Measurements from ENCODE around the gene MC2R.

The MC2R gene

DNA sequence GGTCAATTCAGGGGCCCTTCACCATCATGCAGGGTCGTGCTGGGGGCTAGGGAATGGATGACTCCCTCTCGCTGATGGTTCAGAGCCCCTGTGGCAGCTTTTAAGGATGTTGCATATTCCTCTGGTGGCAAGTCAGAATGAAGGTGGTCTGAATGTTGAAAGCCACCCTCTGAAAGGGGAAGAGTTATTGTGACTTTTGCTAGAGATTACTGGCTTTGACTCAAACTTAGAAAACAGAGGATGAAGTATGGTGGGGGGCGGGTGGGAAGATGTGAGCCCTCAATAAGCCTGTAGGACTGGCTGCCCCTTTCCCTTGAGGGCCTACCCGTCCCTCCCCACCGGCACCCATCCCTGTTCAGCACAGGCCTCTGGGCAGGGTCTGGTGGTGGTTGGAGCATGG, 23.2 kb downstream of the MC2R start:
- TF ChIP-seq POLR2A (IDR thresholded peaks at IDR 0.05; ENCODE audit: low read depth, low read length), result no peak
- no peak for TF ChIP-seq TAF1 (IDR thresholded peaks at IDR 0.05; ENCODE audit: borderline replicate concordance, low read depth, low read length)
- TF ChIP-seq POLR2AphosphoS5 (IDR thresholded peaks at IDR 0.05; ENCODE audit: low read depth, low read length), result no peak
- FAIRE-seq (no peak), DNase-seq (ENCODE audit: insufficient read length) (no peak)

DNA sequence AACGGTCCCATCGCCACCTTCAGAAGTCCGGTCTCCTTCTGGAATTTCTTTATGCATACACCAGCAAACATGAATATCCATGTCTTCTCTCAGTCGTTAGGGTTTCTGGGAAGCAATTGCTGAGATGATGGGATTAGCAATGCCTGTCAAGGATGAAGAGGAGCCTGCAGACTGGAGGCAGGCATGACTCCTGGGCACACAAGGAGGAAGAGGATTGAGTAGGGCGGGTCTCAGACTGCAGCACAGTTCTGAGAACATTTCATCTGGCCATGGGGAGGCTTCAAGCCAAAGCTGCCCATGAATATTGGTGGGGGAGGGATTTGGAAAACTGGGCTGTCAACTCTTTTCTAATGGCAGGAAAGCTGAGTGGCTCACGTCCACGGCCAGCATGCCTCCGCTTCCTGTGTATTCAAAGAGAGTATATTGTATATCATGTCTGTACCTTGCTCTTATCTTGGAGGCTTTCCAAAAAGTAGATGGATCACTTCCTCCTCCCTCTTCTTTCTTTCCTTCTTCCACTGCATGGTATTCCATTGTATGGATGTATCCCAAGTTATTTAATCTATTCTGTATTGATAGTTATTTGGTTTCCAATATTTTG, 24.5 kb downstream of the MC2R start:
- FAIRE-seq (no peak), DNase-seq (ENCODE audit: insufficient read length) (no peak)
- no peak for TF ChIP-seq POLR2AphosphoS5 (IDR thresholded peaks at IDR 0.05; ENCODE audit: low read depth, low read length)
- TF ChIP-seq POLR2A (IDR thresholded peaks at IDR 0.05; ENCODE audit: low read depth, low read length), result no peak
- TF ChIP-seq TAF1 (IDR thresholded peaks at IDR 0.05; ENCODE audit: borderline replicate concordance, low read depth, low read length), result no peak

DNA sequence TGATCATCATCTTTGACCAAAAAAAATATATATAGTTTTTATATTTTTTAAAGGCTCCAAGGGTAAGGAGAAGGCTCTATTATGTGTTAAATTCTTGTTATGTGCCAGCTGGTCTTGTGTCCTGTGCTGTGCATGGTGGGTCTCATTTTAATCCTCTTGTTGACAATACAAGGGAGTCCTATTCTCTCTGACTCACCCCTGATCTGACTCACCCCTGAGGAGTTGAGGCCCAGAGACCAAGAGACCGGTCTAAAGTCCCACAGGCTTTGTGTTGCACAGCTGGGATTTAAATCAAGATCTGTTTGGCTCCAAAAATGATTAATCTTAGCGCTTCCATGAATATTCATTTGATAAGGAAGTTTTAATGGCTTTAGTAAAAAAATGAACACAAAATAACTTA, 25.7 kb downstream of the MC2R start:
- FAIRE-seq (no peak), DNase-seq (ENCODE audit: insufficient read length) (no peak)
- TF ChIP-seq POLR2A (IDR thresholded peaks at IDR 0.05; ENCODE audit: low read depth, low read length), result no peak
- TF ChIP-seq POLR2AphosphoS5 (IDR thresholded peaks at IDR 0.05; ENCODE audit: low read depth, low read length), result no peak
- TF ChIP-seq TAF1 (IDR thresholded peaks at IDR 0.05; ENCODE audit: borderline replicate concordance, low read depth, low read length), result no peak

DNA sequence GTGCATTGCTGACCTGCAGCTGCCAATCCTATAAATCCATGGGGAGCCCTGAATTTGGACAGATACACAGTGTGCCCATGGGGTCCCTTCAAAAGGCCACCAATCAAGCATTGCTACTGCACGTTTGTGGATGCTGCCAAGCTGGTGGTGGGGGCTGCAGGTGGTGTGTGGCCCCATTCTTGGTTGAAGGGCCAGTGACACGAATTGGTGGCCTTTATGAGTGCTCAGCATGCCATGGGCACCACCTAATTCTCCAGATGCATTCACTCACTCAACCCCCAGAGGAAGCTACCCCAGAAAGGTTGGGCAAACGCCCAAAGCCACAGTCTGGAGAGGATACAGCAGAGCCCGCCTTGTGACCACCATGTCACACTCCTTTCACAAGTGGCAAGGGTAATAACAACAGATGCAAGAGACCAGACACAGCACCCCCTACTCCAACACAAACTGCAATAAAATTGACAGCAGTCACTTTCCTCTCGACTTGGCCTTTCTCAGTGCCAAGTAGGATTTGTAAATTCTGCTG, 27.1 kb downstream of the MC2R start:
- FAIRE-seq, result no peak
- TF ChIP-seq TAF1 (IDR thresholded peaks at IDR 0.05; ENCODE audit: borderline replicate concordance, low read depth, low read length) (no peak), POLR2A (IDR thresholded peaks at IDR 0.05; ENCODE audit: low read depth, low read length) (no peak), POLR2AphosphoS5 (IDR thresholded peaks at IDR 0.05; ENCODE audit: low read depth, low read length) (no peak)
- DNase-seq (ENCODE audit: insufficient read length), result no peak

DNA sequence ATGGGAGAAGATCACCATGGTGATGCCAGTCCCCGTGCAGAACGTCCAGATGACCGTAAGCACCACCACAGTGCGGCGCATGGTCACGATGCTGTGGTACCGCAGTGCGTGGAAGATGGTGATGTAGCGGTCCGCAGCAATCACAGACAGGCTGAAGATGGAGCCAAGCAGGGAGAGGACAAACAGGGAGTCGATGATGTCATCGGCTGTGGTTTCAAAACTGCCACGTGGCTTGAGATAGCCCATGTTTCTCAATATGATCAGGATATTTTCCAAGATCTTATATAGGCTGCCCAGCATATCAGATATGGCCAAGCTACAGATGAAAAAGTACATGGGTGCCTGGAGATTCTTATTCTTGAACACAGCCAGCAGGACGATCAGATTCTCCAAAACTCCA, 30.3 kb downstream of the MC2R start:
- DNase-seq (ENCODE audit: insufficient read length) (no peak), FAIRE-seq (no peak)
- TF ChIP-seq POLR2A (IDR thresholded peaks at IDR 0.05; ENCODE audit: low read depth, low read length) (no peak), POLR2AphosphoS5 (IDR thresholded peaks at IDR 0.05; ENCODE audit: low read depth, low read length) (no peak), TAF1 (IDR thresholded peaks at IDR 0.05; ENCODE audit: borderline replicate concordance, low read depth, low read length) (no peak)

DNA sequence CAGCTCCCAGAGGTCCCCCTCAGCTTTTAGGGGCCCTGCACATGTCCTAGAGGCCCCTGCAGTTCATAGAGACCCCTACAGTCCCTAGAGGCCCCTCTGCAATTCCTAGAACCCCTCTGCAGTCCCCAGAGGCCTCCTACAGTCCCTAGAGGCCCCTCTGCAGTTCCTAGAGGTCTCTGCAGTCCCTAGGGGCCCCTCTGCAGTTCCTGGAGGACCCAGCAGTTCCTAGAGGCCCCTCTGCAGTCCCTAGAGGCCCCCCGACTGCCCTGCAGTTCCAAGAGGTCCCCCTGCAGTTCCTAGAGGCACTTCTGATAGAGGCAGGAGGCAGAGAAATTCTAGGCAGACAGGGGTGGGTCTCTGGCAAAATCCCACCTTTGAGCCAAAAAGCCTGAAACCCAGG, 35.4 kb downstream of the MC2R start:
- no peak for TF ChIP-seq POLR2AphosphoS5 (IDR thresholded peaks at IDR 0.05; ENCODE audit: low read depth, low read length)
- no peak for TF ChIP-seq TAF1 (IDR thresholded peaks at IDR 0.05; ENCODE audit: borderline replicate concordance, low read depth, low read length)
- DNase-seq (ENCODE audit: insufficient read length), result no peak
- no peak for FAIRE-seq

DNA sequence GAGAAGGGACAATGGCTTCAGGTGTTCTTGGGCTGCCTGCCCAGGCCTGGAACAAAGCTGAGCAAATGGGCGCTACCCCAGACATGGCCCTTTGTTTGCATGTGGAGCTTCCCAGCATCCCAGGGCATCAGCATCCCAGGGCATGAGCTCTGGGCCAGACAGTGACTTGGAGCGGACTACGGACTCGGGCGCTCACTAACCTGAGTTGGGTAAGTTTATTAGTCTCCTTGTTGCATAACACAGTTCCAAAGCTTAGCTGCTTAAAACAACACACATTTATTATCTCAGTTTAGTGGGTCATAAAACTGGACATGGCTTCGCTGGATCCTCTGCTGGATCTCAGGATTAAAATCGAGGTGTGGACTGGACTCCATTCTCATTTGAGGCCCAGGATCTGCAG, 35.8 kb downstream of the MC2R start:
- no peak for TF ChIP-seq TAF1 (IDR thresholded peaks at IDR 0.05; ENCODE audit: borderline replicate concordance, low read depth, low read length)
- TF ChIP-seq POLR2AphosphoS5 (IDR thresholded peaks at IDR 0.05; ENCODE audit: low read depth, low read length), result no peak
- no peak for TF ChIP-seq POLR2A (IDR thresholded peaks at IDR 0.05; ENCODE audit: low read depth, low read length)
- no peak for DNase-seq (ENCODE audit: insufficient read length)
- FAIRE-seq, result no peak

DNA sequence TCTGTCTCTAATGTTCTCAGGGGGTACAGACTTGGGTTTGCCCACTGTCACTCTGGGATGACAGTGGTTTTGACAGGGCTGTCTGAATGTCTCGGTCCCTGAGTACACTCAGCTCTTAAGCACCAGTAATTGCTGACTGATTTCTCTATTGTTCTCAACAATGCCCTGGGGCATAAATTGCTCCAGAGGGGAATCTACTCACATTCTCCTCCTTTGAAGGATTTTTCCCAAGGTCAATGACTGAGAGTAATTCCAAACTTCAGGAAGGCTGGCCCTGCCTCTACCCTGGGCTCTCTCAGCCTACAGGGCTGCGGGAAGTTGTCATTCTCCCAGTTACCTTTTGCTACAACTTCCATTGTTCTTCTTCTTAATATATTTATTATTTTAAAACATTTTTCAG, 36.5 kb downstream of the MC2R start:
- no peak for DNase-seq (ENCODE audit: insufficient read length)
- FAIRE-seq, result no peak
- TF ChIP-seq POLR2AphosphoS5 (IDR thresholded peaks at IDR 0.05; ENCODE audit: low read depth, low read length) (no peak), TAF1 (IDR thresholded peaks at IDR 0.05; ENCODE audit: borderline replicate concordance, low read depth, low read length) (no peak)

DNA sequence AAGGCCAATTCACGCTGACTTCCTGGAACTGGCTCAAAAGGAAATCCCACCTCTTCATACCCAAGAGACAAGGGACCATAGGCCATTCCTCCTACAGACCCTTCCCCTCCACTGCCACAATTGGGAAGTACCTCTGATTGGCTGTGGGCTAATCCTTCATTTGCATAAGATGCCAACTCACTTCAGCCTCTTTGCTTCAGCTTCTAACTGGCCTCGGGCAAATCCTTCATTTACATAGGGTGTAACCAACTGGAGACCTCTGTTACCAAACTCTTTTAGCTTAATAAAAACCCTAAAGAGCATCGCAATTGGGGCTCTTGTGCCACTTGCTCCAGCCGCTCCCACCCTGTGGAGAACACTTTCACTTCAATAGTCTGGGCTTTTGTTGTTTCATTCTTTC, 38.2 kb downstream of the MC2R start:
- no peak for DNase-seq (ENCODE audit: insufficient read length)
- TF ChIP-seq POLR2A (IDR thresholded peaks at IDR 0.05; ENCODE audit: low read depth, low read length), result no peak
- no peak for FAIRE-seq

DNA sequence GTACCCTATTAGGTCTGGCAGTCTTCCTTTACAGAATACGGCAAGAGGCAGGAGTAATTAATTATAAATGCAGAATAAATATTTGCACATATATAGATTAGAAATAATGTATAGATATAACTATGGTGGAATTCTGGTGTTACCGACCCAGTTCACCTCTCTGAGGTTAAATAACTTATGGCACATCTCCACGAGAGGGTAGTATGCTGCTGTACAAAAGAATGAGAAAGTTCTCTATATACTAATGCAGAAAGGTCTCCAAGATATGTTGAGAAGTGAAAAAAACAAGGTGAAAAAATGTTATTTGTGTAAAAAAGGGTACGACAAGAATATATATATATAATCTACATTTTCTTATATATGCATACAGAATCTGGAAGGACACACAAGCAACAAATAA, 40.8 kb downstream of the MC2R start:
- no peak for TF ChIP-seq POLR2A (IDR thresholded peaks at IDR 0.05; ENCODE audit: low read depth, low read length)
- no peak for TF ChIP-seq TAF1 (IDR thresholded peaks at IDR 0.05; ENCODE audit: borderline replicate concordance, low read depth, low read length)
- TF ChIP-seq POLR2AphosphoS5 (IDR thresholded peaks at IDR 0.05; ENCODE audit: low read depth, low read length), result no peak
- DNase-seq (ENCODE audit: insufficient read length), result no peak
- FAIRE-seq, result no peak

DNA sequence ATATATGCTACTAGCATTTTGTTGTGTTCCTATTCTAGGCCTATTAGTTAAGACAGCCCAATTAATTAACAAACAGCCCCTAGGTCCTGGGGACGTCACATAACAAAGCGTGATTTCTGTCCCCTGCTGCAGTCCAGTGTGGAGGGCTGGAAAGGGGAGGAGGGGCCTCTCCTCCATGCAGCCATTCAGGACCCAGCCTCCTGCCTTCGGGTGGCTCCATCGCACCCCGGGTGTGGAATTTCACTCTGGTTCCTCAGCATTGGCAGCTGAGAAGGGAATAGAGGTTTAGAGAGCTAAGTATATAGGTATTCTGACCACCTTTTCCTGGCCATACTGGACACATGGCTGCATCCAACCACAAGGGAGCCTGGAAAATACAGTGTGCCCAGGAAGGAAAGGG, 42.4 kb downstream of the MC2R start:
- DNase-seq (ENCODE audit: insufficient read length) (no peak), FAIRE-seq (no peak)
- TF ChIP-seq POLR2A (IDR thresholded peaks at IDR 0.05; ENCODE audit: low read depth, low read length), result no peak
- TF ChIP-seq POLR2AphosphoS5 (IDR thresholded peaks at IDR 0.05; ENCODE audit: low read depth, low read length), result no peak
- TF ChIP-seq TAF1 (IDR thresholded peaks at IDR 0.05; ENCODE audit: borderline replicate concordance, low read depth, low read length), result no peak

DNA sequence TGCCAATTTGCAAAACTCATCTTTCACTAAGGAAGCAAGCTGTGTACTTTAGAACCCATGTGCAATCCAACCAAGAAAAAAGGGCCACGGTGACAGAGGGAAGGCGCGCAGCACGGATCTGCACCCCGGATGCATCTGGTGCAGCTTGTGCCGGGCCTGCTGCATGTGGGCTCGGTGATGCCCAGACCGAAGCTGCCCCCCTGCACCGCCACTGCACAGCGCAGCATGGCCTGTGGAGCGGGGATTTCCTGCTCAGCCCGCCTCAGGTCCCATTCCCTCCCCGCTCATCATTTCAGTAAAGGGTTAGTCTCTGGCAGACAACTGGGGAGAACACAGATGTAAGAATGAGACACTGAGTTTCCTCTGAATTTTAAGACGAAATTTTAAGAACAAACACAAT, 43.0 kb downstream of the MC2R start:
- FAIRE-seq, result no peak
- DNase-seq (ENCODE audit: insufficient read length), result no peak
- TF ChIP-seq POLR2AphosphoS5 (IDR thresholded peaks at IDR 0.05; ENCODE audit: low read depth, low read length) (no peak), TAF1 (IDR thresholded peaks at IDR 0.05; ENCODE audit: borderline replicate concordance, low read depth, low read length) (no peak), POLR2A (IDR thresholded peaks at IDR 0.05; ENCODE audit: low read depth, low read length) (no peak)

DNA sequence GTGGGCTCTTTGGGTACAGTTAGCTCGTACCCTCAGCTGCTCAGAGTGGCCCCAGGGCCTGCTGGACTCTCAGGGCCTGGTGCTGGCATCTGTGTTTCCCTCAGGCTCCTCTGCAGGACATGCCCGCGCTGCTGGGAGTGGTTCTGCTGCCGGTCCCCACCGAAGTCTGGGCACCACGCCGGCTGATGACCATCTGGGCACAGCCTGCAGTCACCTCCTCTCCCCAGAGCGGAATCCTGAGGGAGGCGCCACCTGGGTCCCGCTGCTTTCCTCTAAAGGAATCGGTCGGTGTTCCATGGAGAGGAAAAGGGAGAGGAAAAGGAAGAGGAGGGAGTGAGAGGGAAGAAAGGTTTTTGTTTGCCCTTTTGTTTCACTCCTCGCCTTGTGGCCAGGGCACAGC, 43.6 kb downstream of the MC2R start:
- no peak for DNase-seq (ENCODE audit: insufficient read length)
- FAIRE-seq, result no peak
- no peak for TF ChIP-seq POLR2AphosphoS5 (IDR thresholded peaks at IDR 0.05; ENCODE audit: low read depth, low read length)
- TF ChIP-seq TAF1 (IDR thresholded peaks at IDR 0.05; ENCODE audit: borderline replicate concordance, low read depth, low read length), result no peak
- no peak for TF ChIP-seq POLR2A (IDR thresholded peaks at IDR 0.05; ENCODE audit: low read depth, low read length)

Measured in GM12892 (cell line).